H4 (cell line): Measurements from ENCODE around the gene VPS37B. TPM values are rescaled to one million over a fixed set of nuclear protein-coding genes. Genes with fewer than 3 reads are reported as not detected.
"Not testable (repeated sequence)": the region's sequence is repeated elsewhere in the genome, so short reads cannot be mapped to it uniquely, and the experiment has no call there.

Experiments used
- DNase-seq: peaks from one replicate; pipeline ENCODE4 v3.0.0-alpha.2; 2015; ENCODE audit warnings: low spot score
- total RNA-seq: library from RNA; depleted of rRNA; stranded (reverse); fragments of >200 nt; shearing (Covaris generic); gene quantifications from 2 replicates; pipeline ENCODE4 v1.2.3, GENCODE V29; 2014

Gene VPS37B
- total RNA-seq, 1 experiment from 2014 or later, result 29.2 TPM

DNA sequence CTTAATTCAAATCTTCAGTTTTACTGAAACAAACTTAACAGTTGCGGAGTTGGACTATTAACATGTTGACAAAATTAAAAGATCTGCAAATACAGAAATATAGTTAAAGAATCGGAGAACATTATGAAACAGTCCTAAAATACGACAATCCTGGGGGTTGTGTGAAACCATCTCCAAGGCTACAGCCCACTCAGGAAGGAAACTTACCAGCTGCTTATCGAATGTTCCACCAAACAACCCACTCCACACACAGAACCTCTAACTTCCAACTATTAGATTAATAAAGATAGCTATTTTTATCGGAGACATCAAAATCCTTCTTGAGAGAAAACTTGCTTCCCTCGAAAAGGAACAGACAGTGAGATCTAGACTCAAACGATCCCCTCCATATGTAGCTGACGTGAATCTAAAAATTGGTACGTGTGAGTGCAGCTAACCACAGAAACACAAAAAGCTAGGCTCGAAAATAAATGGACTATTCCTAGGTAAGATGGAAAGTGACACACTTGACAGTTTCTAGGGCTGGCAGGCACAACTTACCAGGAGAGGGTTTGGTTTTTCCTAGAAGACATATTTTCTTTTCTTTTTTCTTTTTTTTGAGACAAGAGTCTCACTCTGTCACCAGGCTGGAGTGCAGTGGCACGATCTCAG, 12.9 kb downstream of the VPS37B start:
- no peak for DNase-seq

DNA sequence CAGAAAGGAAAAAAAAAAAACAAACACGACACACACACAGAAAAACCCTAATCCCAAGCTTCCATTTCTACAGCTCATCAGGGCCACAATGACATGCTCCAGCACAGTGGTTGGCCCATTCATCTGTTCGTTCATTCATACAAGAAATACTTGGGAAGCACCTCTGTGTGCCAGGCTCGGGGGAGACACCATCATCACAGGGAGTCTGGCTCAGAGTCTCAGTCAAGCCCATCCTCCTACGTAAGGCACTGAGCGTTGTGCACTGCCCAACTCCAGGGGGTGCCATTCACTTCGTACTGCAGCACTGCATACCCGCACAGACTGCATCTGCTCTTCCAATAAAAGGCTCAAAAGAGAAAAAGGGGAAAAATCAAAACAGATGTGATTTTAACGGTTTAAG, 15.3 kb downstream of the VPS37B start:
- DNase-seq, result peak; percentile 41

DNA sequence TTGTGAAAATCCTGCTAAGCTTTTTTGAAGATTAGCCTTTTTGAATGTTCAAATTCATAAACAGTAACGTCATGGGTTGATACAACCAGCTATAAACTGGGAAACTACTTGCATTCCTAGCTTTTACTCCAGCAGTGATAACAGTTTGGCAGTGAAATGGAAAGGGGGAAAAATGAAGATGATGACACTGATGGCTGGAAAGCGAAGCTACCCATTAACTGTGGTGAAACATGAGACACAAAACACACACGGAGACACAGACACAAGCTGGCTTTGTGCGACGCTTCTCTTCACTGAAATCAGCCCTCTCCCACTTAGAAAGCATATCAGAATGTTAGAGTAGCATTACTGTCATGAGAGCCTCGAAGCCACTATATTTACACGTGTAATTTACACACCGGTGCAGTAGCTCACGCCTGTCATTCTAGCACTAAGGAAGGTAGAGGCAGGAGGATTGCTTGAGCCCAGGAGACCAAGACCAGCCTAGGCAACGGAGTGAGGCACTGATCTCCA, 15.7 kb downstream of the VPS37B start:
- DNase-seq, result no peak

GRCh38 chr12:122878780-122879612, 16.9 kb downstream of the VPS37B start:
- DNase-seq, result no peak

- DNase-seq, result no peak
Measured at GRCh38 chr12:122876731-122877130, 19.2 kb downstream of the VPS37B start.

DNA sequence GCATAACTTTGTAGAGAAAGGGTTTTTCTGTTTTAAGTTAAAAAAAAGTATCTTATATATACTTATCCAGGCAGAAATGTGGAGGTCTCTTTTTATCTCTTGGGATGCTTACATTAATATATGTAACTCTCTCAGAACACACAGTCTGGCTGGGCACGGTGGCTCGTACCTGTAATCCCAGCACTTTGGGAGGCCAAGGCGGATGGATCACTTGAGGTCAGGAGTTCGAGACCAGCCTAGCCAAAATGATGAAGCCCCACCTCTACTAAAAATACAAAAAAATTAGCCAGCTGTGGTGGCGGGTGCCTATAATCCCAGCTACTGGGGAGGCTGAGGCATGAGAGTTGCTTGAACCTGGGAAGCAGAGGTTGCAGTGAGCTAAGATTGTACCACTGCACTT, 19.6 kb downstream of the VPS37B start:
- DNase-seq, result not testable (repeated sequence)

DNA sequence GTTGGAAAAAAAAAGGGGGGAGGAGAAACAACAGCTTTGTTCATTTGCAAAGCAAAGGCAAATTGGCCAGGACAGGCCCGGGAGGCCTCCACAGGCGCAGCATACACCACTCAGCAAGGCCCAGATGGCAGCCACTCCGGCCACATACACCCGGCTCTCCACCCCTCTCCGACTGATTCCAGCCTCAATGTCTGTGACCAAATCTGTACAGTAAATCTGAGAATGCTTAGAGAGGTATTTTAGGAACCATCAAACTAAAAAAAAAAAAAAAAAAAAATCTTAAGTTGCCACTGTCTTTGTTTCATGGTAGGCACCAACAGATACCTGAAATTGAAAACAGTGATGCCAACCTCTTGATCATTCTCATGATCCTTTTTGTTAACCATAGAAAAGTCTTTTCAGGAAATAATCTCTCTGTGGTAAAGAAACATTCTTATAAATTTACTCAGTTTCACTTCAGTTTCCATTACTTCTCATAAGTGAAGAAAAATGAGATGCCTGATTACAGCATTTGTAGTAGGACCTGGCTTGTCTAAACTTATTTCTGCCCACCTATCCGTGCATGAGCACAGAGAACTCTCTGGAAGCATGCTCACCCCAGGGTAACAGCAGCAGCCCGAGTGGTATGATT, 20.2 kb downstream of the VPS37B start:
- no peak for DNase-seq

DNA sequence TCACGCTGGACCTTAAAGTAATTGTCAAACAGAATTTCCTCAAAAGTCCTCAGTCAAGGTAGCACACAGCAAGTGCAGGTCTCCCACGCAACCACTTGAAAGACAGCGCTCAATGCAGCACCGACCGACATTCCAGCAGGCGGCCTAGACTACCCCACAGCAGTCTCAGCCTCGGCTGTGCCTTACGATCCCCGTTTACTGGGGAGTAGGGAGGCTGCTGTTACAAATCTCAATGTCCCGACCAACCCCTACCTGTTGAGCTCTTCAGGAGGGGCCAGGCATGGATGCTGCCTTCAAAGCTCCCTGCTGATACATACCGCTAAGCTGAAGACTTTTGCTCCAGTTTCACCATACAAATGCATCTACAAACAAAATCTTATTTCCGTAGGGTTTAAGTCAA, 21.8 kb downstream of the VPS37B start:
- DNase-seq, result no peak

DNA sequence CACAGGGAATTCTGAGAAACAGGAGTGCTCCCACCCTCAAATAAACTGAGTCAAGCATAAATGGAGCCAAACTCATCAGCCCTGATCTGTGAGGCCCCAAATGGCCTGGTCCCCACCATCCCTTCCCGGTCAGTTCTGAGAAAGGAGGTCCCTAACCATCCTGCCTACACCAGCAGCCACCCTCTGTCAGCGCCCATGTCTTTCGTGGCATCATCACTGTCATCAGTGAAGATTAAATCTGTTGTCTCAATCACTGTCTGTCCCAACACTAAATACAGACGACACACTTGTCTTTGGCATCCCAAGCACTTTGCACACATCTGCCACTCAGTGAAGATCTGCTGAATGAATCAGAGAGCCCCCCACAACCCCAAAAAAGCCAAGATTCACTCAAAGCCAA, 22.4 kb downstream of the VPS37B start:
- no peak for DNase-seq

DNA sequence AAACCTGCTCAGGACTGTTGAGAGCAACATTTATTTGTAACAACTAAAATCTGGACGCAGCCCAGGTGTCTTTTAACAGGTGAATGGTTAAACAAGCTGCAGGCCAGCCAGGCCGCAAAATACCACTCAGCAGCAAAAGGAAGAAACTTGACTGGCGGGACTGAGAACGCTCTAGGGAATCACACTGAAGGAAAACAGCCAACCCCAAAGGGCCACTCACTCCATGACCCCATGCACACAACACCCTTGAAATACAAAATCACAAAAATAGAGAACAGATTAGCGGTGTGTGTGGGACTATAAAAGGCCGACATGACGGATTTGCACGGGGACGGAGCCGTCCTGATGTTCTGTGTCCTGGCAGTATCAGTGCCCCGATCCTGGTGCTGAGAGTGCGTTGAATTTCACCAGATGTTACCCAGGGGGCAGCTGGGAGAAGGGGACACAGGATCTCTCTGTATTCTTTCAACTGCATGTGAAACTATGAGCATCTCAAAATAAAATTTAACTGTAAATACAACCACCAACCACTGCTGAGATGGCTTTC, 23.0 kb downstream of the VPS37B start:
- DNase-seq, result no peak

GRCh38 chr12:122871851-122872780, 23.8 kb downstream of the VPS37B start:
- DNase-seq, result no peak

DNA sequence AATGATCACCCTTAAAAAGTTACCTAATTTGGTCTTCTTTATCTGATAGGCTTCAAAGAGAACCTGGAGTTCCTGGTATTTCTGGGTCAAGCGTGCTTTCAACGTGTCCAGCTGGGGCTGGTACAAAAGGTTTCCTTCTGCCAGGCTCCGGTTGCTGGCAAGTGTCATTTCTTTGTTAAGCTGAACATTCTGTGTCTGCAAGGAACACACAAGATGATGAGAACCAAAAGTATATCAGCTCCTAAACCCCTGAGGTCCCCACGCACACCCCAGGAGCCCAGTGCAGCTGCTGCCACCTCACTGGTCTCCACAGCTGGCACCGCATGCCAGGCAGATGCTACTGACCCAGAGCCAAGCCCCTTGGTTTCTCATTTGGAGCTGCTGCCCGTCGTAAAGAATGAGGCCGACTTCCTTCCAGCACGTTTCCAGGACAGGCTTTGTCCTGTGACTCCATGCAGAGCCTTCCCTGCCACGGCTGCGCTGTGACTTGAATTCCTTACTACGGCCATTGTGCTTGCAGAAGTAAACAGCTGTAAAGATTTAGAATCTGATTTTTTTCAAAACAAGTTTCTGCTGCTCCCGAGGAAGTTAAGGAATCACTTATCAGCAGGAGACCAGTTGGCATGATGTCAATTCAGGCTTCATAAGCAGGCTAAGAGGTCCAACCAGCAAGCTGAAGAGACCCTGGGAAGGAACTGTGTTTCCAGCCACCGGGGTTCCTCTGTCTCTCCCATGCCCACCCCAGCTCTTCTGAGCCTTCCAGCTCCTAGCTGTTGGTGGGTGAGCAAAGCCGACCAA, 24.9 kb downstream of the VPS37B start:
- DNase-seq, result no peak

DNA sequence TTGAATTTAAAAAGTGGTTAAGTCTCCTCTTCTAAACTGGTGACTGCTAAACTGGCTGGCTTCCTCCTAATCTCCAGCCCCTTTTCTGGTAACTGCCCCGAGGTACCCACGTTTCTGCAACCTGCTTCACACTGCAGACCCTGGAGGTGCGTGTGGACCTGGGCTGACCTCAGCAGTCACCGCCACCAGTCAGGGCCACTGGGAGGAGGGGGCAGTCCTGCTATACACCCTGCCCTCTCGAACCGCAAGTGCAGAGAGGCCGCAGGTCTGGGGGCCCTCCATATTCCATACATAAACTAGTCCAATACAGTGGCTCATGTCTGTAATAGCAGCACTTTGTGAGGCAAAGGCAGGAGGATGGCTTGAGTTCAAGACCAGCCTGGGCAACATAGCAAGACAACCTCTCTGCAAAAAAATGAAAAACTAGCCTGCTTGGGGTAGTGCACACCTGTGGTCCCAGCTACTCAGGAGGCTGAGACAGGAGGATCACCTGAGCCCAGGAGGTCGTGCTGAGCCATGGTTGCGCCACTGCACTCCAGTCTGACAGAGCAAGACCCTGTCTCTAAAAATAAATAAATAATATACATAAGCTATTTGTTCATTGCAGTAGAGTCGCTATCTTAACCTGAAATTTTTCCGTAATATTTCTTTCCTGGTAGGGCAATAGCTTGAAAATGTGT, 25.6 kb downstream of the VPS37B start:
- DNase-seq, result no peak

- no peak for DNase-seq
Measured at GRCh38 chr12:122869207-122869973, 26.5 kb downstream of the VPS37B start.

GRCh38 chr12:122868471-122869177, 27.3 kb downstream of the VPS37B start:
- DNase-seq, result no peak

- no peak for DNase-seq
Measured at GRCh38 chr12:122867691-122868461, 28.0 kb downstream of the VPS37B start.

DNA sequence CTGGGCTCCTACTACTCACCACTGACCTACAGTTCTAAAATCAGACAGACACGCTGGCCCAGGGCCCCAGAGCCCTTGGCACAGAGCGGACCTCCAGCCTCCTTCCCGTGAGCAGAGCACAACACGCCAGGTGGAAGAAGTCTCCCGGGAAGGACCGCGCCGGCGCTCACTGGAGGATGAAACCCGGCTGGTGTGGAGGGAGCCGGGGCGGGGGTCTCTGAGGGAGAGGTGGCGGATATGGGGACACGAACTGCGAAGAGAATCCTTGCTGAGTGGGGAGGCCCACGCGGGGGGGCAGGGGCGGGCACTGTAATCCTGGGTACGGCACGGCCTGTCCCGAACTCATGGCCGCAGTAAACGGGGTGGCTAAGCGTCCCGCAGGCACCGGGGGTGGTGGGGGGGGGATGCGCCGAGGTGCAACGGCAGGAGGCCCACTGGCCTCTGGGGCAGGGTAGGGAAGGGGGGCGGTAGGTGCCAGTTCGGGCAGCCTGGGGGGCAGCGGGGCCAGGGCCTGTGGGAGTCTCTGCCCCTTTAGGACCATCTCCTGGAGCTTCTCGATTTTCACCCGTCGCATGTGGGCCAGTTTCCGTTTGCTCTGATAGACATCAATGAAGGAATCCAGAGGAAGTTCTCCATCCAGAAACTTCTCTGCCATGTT, 28.8 kb downstream of the VPS37B start:
- no peak for DNase-seq
